ELR (cell line): ENCODE results near the gene UBE2J2.

Source experiments
- DNase-seq: peaks from one replicate; pipeline ENCODE4 v3.0.0-alpha.2; 2015; ENCODE audit warnings: low read depth

UBE2J2 gene

GRCh38 chr1:1226566-1227362 is 46.9 kb downstream of the UBE2J2 start:
- DNase-seq = no peak

- DNase-seq = no peak
Observed at GRCh38 chr1:1225913-1226312, 47.7 kb downstream of the UBE2J2 start.

GRCh38 chr1:1225238-1225845 is 48.3 kb downstream of the UBE2J2 start:
- no peak for DNase-seq

GRCh38 chr1:1223891-1224290 is 49.8 kb downstream of the UBE2J2 start:
- DNase-seq = no peak

- no peak for DNase-seq
Observed at GRCh38 chr1:1223321-1223720, 50.3 kb downstream of the UBE2J2 start.

GRCh38 chr1:1222575-1223225 is 51.0 kb downstream of the UBE2J2 start:
- no peak for DNase-seq

GRCh38 chr1:1221887-1222574 is 51.6 kb downstream of the UBE2J2 start:
- DNase-seq = no peak

GRCh38 chr1:1220197-1220596 is 53.5 kb downstream of the UBE2J2 start:
- no peak for DNase-seq

GRCh38 chr1:1219341-1219740 is 54.3 kb downstream of the UBE2J2 start:
- DNase-seq = no peak

GRCh38 chr1:1218524-1219200 is 55.0 kb downstream of the UBE2J2 start:
- DNase-seq = no peak

GRCh38 chr1:1217621-1218523 is 55.8 kb downstream of the UBE2J2 start:
- DNase-seq = peak; percentile 19

- DNase-seq = no peak
Observed at GRCh38 chr1:1216770-1217620, 56.7 kb downstream of the UBE2J2 start.

GRCh38 chr1:1215881-1216605 is 57.6 kb downstream of the UBE2J2 start:
- DNase-seq = no peak

- no peak for DNase-seq
Observed at GRCh38 chr1:1215080-1215676, 58.5 kb downstream of the UBE2J2 start.

GRCh38 chr1:1213345-1214265 is 60.0 kb downstream of the UBE2J2 start, which contains the start of gene TNFRSF4:
Gene TNFRSF4 (minus strand): TSS chr1:1214153. CDS start chr1:1214127, 26 bp downstream.
- no peak for DNase-seq

GRCh38 chr1:1212780-1213344 is 60.8 kb downstream of the UBE2J2 start:
- no peak for DNase-seq
